Amniotic stem cell (primary cell): ENCODE measurements around the gene CTPS1.

Source experiments
- DNase-seq: peaks from one replicate; lab custom pipeline; 2025; lab: John Stamatoyannopoulos, UW

CTPS1 gene

DNA sequence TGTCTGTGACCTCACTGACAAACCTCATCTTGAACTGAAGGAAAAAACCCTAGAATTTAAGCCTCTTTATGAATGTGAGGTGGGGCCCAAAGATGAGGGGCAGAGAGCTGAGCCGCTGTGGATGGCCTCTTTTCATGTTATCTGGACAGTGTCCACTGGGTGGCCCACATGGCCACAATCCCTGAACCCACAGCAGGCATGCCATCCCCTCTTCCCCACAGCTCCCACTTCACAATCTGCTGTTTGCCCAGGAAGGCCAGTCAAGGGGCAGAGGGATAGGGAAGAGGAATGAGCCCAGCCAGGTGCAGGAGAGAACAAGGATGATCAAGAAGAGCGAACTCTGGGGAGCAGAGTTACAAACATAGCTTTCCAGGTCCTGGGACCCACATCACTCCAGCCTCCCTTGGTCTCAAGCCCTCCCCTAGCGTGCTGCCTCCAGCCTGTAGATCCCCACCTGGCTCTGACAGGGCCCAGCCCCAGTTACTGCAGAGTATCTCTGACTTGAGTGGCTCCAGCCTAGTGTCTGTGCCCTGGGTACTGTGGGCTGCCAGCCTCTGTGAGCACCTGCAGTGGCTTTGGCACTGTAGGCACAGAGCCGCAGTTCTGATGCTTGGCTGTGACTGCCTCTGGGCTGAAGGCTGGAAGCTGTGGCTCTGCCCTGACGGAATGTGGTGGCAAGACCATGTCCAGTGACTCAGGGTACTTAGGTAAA, 43.9 kb downstream of the CTPS1 start:
- no peak for DNase-seq

DNA sequence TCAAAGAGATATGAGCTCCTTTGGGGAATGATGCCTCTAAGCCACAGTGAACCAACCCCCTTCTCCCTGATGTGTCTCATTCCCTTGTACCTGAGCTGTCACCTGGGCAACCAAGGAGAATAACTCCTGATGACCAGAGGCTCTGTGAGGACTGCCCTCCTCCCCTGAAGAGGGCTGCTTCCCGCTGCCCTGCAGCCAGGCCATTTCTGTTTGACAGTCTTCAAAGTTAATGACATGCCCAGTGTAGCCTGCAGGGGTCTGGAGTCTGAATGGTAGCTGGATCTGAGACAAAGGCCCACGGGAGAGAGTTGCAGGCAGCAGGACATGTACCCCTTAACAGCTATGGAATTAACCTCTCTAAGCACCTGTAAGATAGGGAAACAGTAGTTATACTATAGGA, 45.5 kb downstream of the CTPS1 start:
- DNase-seq, result no peak

GRCh38 chr1:41025979-41026819, 46.7 kb downstream of the CTPS1 start:
- DNase-seq, result no peak

DNA sequence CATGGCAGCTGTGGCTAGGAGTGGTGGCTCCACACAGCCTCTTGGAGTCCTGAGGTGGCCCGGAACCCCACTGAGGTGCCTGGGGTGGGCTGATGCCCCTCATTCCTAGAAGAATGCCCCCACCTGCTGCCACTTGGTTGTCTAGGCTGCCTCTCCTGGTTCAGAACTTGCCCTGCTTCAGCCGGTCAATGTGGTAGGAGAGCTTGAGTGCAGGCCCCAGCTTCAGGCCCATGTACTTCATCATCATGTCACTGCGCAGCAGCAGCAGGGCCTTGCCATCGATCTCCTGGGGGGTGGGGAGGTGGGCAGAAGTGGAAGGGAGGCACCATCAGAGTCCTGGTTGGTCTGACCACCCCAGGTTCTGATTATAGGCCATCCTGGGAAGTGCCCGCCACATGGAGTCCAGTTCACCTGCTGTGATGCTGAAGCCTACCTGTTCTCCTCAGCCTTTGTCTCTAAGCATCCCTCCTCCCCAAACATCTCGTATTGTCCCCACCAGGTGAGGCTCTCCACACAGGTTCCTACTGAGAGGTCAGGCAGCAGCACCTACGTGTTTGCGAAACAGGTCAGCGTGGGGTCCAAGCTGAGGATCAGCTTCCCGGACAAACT, 48.6 kb downstream of the CTPS1 start:
- no peak for DNase-seq

DNA sequence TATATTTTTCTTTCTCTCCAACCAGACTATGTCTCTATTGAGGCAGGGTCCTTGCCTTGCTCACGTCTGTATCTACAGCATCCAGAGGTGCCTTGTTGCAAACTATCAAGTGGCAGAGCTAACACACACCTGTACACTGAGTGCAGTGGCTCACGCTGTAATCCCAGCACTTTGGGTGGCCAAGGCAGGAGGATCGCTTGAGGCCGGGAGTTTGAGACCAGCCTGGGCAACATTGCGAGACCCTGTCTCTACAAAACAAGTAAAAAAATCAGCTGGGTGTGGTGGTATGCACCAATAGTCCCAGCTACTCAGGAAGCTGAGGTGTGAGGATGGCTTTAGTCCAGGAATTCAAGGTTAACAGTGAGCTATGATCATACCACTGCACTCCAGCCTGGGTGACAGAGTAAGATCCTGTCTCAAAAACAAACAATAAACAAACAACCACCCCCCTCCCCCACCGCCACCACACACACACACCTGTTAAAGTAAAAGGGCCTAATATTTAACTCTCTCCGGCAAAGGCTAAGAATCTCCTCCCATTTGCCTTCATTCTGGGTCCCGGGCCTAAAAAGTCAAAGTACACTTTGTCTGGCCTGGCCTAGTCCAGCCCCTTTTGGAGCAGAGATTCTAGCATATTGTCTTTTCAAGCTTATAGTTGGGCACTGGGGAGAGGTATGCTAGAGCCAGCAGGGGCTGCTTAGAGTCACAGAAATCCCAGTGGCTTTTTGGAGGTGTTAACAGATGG, 51.5 kb downstream of the CTPS1 start:
- DNase-seq, result no peak

DNA sequence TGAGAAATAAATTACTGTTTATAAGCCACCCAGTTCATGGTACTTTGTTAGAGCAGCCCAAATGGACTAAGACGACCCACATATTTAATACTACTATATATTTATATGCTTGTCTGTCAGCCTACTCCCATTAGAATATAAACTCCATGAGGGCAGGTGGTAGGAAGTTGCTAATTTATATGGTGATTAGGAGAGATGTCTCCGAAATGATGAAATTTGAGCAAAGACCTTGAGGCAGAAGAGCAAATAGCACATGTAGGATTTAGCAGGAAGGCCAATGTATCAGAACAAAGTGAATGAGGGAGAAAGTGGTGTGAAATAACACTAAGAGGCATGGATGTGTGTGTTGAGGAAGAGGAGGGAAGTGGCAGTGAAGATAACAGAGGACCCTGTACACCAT, 52.7 kb downstream of the CTPS1 start:
- DNase-seq, result no peak

DNA sequence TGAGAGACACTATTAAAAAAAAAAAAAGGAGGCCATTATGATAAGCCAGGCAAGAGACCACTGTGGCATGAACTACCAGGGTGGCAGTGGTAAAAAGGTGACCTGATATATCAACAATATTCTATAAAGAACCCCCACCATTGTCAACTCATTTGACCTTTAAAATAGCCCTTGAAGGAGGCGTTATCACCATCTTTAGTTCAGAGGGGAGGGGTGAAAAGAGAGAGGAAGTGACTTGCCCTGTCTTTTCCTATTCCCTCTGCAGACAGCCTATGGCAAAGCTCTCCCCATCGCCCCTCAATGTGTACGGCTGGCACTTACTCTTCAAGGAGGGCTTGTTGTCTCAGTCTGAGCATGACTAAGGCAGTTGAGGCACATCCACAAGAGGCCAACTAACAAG, 53.8 kb downstream of the CTPS1 start:
- no peak for DNase-seq

GRCh38 chr1:41037116-41037903, 57.8 kb downstream of the CTPS1 start:
- DNase-seq, result no peak

DNA sequence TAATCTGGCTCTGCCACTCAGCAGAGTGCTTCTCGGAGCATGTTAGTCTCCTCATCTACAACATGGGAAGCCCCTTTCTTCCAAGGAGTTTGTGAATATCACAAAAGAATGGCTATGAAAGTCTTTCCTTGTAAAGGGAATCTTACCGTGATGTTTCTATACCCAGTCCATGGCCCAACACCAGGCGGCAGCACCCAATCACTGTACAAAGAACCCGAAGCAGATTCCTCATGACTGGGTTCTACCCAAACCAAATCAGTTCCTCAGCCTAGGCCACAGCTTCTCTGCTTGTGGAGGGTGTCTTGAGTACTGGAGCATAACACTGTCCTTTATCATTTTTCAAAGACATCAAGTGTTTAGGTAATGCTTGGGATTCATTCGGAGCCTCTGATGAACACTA, 58.6 kb downstream of the CTPS1 start:
- DNase-seq, result no peak

- DNase-seq, result no peak
These were observed 62.2 kb downstream of the CTPS1 start for GRCh38 chr1:41041614-41042270.

GRCh38 chr1:41044187-41044586, 64.7 kb downstream of the CTPS1 start:
- DNase-seq, result no peak

- no peak for DNase-seq
These were observed 66.2 kb downstream of the CTPS1 start for GRCh38 chr1:41045740-41046139.

GRCh38 chr1:41046347-41046775, 66.9 kb downstream of the CTPS1 start:
- DNase-seq, result no peak

- no peak for DNase-seq
These were observed 69.0 kb downstream of the CTPS1 start for GRCh38 chr1:41048540-41048939.

GRCh38 chr1:41051022-41051421, 71.5 kb downstream of the CTPS1 start:
- no peak for DNase-seq

GRCh38 chr1:41053316-41053715, 73.8 kb downstream of the CTPS1 start:
- no peak for DNase-seq

DNA sequence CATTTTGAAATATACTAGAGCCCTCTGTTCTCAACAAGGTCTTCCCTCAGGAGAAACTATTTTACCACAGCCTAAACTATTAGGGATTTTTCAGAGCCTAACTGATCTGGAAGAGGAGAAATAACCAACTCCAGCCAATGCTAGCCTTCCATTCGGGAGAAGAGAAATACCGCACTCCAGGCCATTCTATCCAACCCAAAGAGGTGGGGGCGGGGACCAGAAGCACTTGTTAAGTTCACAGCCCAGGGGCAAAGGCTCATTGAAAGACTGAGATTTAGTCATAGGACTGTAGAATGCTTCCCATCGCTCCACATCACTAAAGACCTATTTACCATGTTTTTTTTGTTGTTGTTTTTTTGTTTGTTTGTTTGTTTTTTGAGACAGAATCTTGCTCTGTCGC, 77.4 kb downstream of the CTPS1 start:
- no peak for DNase-seq
